HepG2 (cell line): Measurements from ENCODE around the gene GSTM1. TPM values are rescaled to one million over a fixed set of nuclear protein-coding genes. Genes with fewer than 3 reads are reported as not detected.
A peak's percentile ranks its signal among the peaks of the same experiment; 100 is the strongest.

Experiments
- BCL6 ChIP-seq: IDR thresholded peaks from 2 replicates; pipeline ENCODE4 v1.6.1; 2016; ENCODE audit warnings: missing genetic modification reagents, missing compliant biosample characterization
- CTCF ChIP-seq: sonication (generic); formaldehyde crosslinking; IDR thresholded peaks from 2 replicates; pipeline ENCODE4 v1.5.0; 2020; ENCODE audit warnings: mild to moderate bottlenecking, missing genetic modification reagents, moderate library complexity
- MAZ ChIP-seq, 2 experiments: sonication (generic) in 1 of 2; formaldehyde crosslinking in 1 of 2; IDR thresholded peaks; 2 replicates each; pipeline versions ENCODE4 v1.5.0 to v1.6.1; 2012 to 2020; ENCODE audit warnings: low read depth in 2 of 2, mild to moderate bottlenecking in 2 of 2, borderline replicate concordance in 1 of 2, improper control_type of control experiment in 1 of 2, low read length in 1 of 2, missing genetic modification reagents in 1 of 2, moderate library complexity in 1 of 2
- NR2F6 ChIP-seq, 2 experiments: IDR thresholded peaks; 2 replicates each; pipeline ENCODE4 v1.6.1; 2016; ENCODE audit warnings: antibody characterized with exemption in 1 of 2, mild to moderate bottlenecking in 1 of 2
- PCBP2 ChIP-seq: fragments of 200-400 bp; formaldehyde crosslinking; optimal IDR thresholded peaks from 2 replicates; pipeline ENCODE3; 2018; ENCODE audit warnings: low read length, low read depth; ENCODE audit not compliant: poor library complexity, severe bottlenecking
- RAD21 ChIP-seq: fragments of 450-650 bp; formaldehyde crosslinking; IDR thresholded peaks from 2 replicates; pipeline ENCODE4 v1.5.0; 2020; ENCODE audit warnings: mild to moderate bottlenecking
- SMAD1 ChIP-seq: sonication (generic); formaldehyde crosslinking; IDR thresholded peaks from 2 replicates; pipeline ENCODE4 v1.4.0; 2020; ENCODE audit warnings: missing genetic modification reagents, low read depth, mild to moderate bottlenecking, borderline replicate concordance
- SMC3 ChIP-seq: IDR thresholded peaks from 2 replicates; pipeline ENCODE4 v1.6.1; 2011; ENCODE audit warnings: low read length, improper control_type of control experiment
- XRCC5 ChIP-seq: fragments of 200-400 bp; formaldehyde crosslinking; optimal IDR thresholded peaks from 2 replicates; pipeline ENCODE3; 2017; ENCODE audit warnings: mild to moderate bottlenecking, low read length
- ZNF101 ChIP-seq: sonication (generic); formaldehyde crosslinking; IDR thresholded peaks from 2 replicates; pipeline ENCODE4 v1.4.0; 2020; ENCODE audit warnings: mild to moderate bottlenecking, low read depth, missing genetic modification reagents, borderline replicate concordance
- ZNF292 ChIP-seq: sonication (generic); formaldehyde crosslinking; IDR thresholded peaks from 2 replicates; pipeline ENCODE4 v1.8.1; 2022; ENCODE audit warnings: mild to moderate bottlenecking, low read depth, missing genetic modification reagents, borderline replicate concordance
- ZNF326 ChIP-seq: sonication (generic); formaldehyde crosslinking; IDR thresholded peaks from 2 replicates; pipeline ENCODE4 v1.4.0; 2020; ENCODE audit warnings: missing genetic modification reagents, borderline replicate concordance
- ZNF431 ChIP-seq: sonication (generic); formaldehyde crosslinking; IDR thresholded peaks from 2 replicates; pipeline ENCODE4 v1.9.0; 2022; ENCODE audit warnings: missing genetic modification reagents, low read depth, mild to moderate bottlenecking, borderline replicate concordance
- polyA plus RNA-seq, 8 experiments: library from polyadenylated mRNA; depleted of rRNA in 3 of 8; stranded (reverse) in 7 of 8; unstranded in 1 of 8; fragments of >200 nt; fragmentation: Illumina TruSeq in 4 of 8; extraction: Trizol in 4 of 8; gene quantifications; 2 replicates each; pipeline versions ENCODE4 v1.2.1 to v1.2.3, GENCODE V29; 2011 to 2016; ENCODE audit warnings: low read depth in 4 of 8, missing spikeins in 1 of 8, mixed read lengths in 1 of 8; ENCODE audit not compliant: insufficient read depth in 1 of 8
- total RNA-seq, 5 experiments: library from RNA; depleted of rRNA; stranded (reverse); fragments of >200 nt; fragmentation: Illumina TruSeq; extraction: Trizol; gene quantifications; 2 replicates each; pipeline ENCODE4 v1.2.3, GENCODE V29; 2016; ENCODE audit warnings: low read depth in 1 of 5
- TF ChIP-seq, protein P1 (sequence below), 2 experiments: sonication (generic) in 1 of 2; formaldehyde crosslinking in 1 of 2; IDR thresholded peaks; 2 replicates each; pipeline versions ENCODE4 v1.5.1 to v1.6.1; 2011 to 2020; ENCODE audit warnings: borderline replicate concordance in 1 of 2, low read depth in 1 of 2, low read length in 1 of 2, mild to moderate bottlenecking in 1 of 2, missing genetic modification reagents in 1 of 2, moderate library complexity in 1 of 2
- TF ChIP-seq, protein P2 (sequence below): sonication (generic); formaldehyde crosslinking; IDR thresholded peaks from 2 replicates; pipeline ENCODE4 v1.5.0; 2020; ENCODE audit warnings: missing genetic modification reagents, mild to moderate bottlenecking, borderline replicate concordance
- TF ChIP-seq, protein P3 (sequence below): sonication (generic); formaldehyde crosslinking; IDR thresholded peaks from 2 replicates; pipeline ENCODE4 v1.8.0; 2023; ENCODE audit warnings: mild to moderate bottlenecking, missing genetic modification reagents
- TF ChIP-seq, protein P4 (sequence below): sonication (generic); formaldehyde crosslinking; IDR thresholded peaks from 2 replicates; pipeline ENCODE4 v1.4.0; 2020; ENCODE audit warnings: missing genetic modification reagents

Gene GSTM1
- total and polyA plus RNA-seq, 2 of the 13 experiments (the other 11 are each of a cell fraction or from before 2014, with no cell fraction given) = 0.42 TPM; not detected in 1

- TF ChIP-seq, protein P1, sequence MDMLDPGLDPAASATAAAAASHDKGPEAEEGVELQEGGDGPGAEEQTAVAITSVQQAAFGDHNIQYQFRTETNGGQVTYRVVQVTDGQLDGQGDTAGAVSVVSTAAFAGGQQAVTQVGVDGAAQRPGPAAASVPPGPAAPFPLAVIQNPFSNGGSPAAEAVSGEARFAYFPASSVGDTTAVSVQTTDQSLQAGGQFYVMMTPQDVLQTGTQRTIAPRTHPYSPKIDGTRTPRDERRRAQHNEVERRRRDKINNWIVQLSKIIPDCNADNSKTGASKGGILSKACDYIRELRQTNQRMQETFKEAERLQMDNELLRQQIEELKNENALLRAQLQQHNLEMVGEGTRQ (IDR thresholded peaks at IDR 0.05; ENCODE audit: low read depth, low read length) = no peak
- TF ChIP-seq, protein P1 (CRISPR knock-in tag; IDR thresholded peaks at IDR 0.05; ENCODE audit: borderline replicate concordance) = no peak
- TF ChIP-seq SMAD1 (CRISPR knock-in tag) = 0 out of 2 replicates have a peak, but pooled peaks have one; percentile 37
- TF ChIP-seq BCL6 (CRISPR knock-in tag) = no peak
- no peak for TF ChIP-seq ZNF101 (CRISPR knock-in tag)
- TF ChIP-seq, protein P2, sequence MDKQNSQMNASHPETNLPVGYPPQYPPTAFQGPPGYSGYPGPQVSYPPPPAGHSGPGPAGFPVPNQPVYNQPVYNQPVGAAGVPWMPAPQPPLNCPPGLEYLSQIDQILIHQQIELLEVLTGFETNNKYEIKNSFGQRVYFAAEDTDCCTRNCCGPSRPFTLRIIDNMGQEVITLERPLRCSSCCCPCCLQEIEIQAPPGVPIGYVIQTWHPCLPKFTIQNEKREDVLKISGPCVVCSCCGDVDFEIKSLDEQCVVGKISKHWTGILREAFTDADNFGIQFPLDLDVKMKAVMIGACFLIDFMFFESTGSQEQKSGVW (CRISPR knock-in tag) = no peak
- TF ChIP-seq, protein P3, sequence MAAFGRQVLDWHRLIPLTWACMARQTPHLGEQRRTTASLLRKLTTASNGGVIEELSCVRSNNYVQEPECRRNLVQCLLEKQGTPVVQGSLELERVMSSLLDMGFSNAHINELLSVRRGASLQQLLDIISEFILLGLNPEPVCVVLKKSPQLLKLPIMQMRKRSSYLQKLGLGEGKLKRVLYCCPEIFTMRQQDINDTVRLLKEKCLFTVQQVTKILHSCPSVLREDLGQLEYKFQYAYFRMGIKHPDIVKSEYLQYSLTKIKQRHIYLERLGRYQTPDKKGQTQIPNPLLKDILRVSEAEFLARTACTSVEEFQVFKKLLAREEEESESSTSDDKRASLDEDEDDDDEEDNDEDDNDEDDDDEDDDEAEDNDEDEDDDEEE = 0 out of 2 replicates have a peak, but pooled peaks have one; percentile 55
- TF ChIP-seq, protein P4, sequence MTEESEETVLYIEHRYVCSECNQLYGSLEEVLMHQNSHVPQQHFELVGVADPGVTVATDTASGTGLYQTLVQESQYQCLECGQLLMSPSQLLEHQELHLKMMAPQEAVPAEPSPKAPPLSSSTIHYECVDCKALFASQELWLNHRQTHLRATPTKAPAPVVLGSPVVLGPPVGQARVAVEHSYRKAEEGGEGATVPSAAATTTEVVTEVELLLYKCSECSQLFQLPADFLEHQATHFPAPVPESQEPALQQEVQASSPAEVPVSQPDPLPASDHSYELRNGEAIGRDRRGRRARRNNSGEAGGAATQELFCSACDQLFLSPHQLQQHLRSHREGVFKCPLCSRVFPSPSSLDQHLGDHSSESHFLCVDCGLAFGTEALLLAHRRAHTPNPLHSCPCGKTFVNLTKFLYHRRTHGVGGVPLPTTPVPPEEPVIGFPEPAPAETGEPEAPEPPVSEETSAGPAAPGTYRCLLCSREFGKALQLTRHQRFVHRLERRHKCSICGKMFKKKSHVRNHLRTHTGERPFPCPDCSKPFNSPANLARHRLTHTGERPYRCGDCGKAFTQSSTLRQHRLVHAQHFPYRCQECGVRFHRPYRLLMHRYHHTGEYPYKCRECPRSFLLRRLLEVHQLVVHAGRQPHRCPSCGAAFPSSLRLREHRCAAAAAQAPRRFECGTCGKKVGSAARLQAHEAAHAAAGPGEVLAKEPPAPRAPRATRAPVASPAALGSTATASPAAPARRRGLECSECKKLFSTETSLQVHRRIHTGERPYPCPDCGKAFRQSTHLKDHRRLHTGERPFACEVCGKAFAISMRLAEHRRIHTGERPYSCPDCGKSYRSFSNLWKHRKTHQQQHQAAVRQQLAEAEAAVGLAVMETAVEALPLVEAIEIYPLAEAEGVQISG (CRISPR knock-in tag) = 0 out of 2 replicates have a peak, but pooled peaks have one; percentile 40
- TF ChIP-seq ZNF292 (CRISPR knock-in tag) = no peak
- TF ChIP-seq XRCC5 = peak; percentile 75
- no peak for TF ChIP-seq NR2F6 (IDR thresholded peaks at IDR 0.05)
- TF ChIP-seq NR2F6 (CRISPR knock-in tag; IDR thresholded peaks at IDR 0.05) = 0 out of 2 replicates have a peak, but pooled peaks have one; percentile 9
- peak; percentile 72 for TF ChIP-seq SMC3
- no peak for TF ChIP-seq MAZ (IDR thresholded peaks at IDR 0.05; ENCODE audit: borderline replicate concordance, low read depth, low read length)
- no peak for TF ChIP-seq MAZ (CRISPR knock-in tag; IDR thresholded peaks at IDR 0.05; ENCODE audit: low read depth)
- TF ChIP-seq ZNF431 (CRISPR knock-in tag) = no peak
- TF ChIP-seq RAD21 = peak; percentile 60
- no peak for TF ChIP-seq ZNF326
- peak; percentile 90 for TF ChIP-seq CTCF (CRISPR knock-in tag)
- no peak for TF ChIP-seq PCBP2
Measured at GRCh38 chr1:109640285-109640865, 47.2 kb upstream of the GSTM1 start (continued).
